ENCODE measurements around the gene ANKRD23. TPM values are rescaled to one million over a fixed set of nuclear protein-coding genes. Genes with fewer than 3 reads are reported as not detected.

The ANKRD23 gene
- total and polyA plus RNA-seq, 2 of the 4 experiments (the other 2 are of a cell fraction): 0.54 to 1.5 TPM

GRCh38 chr2:96830044-96830562, 13.7 kb downstream of the ANKRD23 start:
- no peak for TF ChIP-seq RAD21 (IDR thresholded peaks at IDR 0.05; ENCODE audit: low read length)
- CTCF ChIA-PET: no interaction called here
- Histone ChIP-seq H3K4ac (ENCODE audit: low read depth, low read length) (no peak overlapping the region), H3K27me3 (ENCODE audit: control insufficient read depth, insufficient read depth, low read length) (no peaks in the 10 kb centered on the region), H4K5ac (ENCODE audit: low read depth, low read length) (no peak overlapping the region), H3K36me3 (ENCODE audit: control insufficient read depth, insufficient read depth, low read length) (peaks cover 29% of the 10 kb centered on the region), H2AK9ac (replicated peaks; ENCODE audit: low read depth, low read length, poor library complexity) (no peak overlapping the region), H2BK20ac (ENCODE audit: low read depth, low read length) (no peak overlapping the region), H4K8ac (ENCODE audit: low read depth in 2 of 2, low read length in 2 of 2) (no peak overlapping the region), H2BK120ac (ENCODE audit: low read depth, low read length) (no peak overlapping the region; the same call in 1 of the 2 replicates), H2BK5ac (ENCODE audit: low read depth, low read length, poor library complexity, severe bottlenecking) (no peak overlapping the region), H3K27ac (ENCODE audit: insufficient read depth, low read length) (no peak overlapping the region), H2AFZ (replicated peaks; ENCODE audit: low read length, poor library complexity) (no peak overlapping the region), H3K56ac (ENCODE audit: extremely low read depth, insufficient read depth, low read length) (no peak overlapping the region), H4K91ac (ENCODE audit: insufficient read depth, low read depth, low read length) (no peak overlapping the region), H3K9me3 (ENCODE audit: control insufficient read depth, insufficient read depth, low read length) (no peaks in the 10 kb centered on the region), H3K4me3 (ENCODE audit: insufficient read depth, low read depth, low read length) (no peak overlapping the region), H2AK5ac (ENCODE audit: low read depth, low read length) (no peak overlapping the region), H2BK15ac (ENCODE audit: low read depth, low read length) (no peak overlapping the region), H3K9me1 (ENCODE audit: insufficient read depth, low read length) (peaks cover 11% of the 10 kb centered on the region; the same call in 1 of the 2 replicates), H3K4me2 (ENCODE audit: low read depth, low read length) (no peak overlapping the region), H3K79me1 (ENCODE audit: low read depth in 1 of 2, low read length in 2 of 2) (peaks cover 2 to 5% of the 10 kb centered on the region in 2 experiments; a peak in 2 of 4 replicates), H3K9ac (ENCODE audit: low read depth, low read length) (no peak overlapping the region), H3K18ac (ENCODE audit: low read depth, low read length) (no peak overlapping the region), H4K20me1 (ENCODE audit: insufficient read depth, low read length) (no peaks in the 10 kb centered on the region), H3K14ac (replicated peaks; ENCODE audit: low read depth, low read length) (no peak overlapping the region), H3K23ac (ENCODE audit: low read depth, low read length) (no peak overlapping the region), H3K4me1 (ENCODE audit: control insufficient read depth, insufficient read depth, low read length) (peaks cover 10% of the 10 kb centered on the region; the same call in 1 of the 2 replicates)
- ATAC-seq (ENCODE audit: low read depth): no peak
- in situ Hi-C loops (cut with MboI; ENCODE audit: low sequenced_read_pairs) (no loop called here), intact Hi-C loops (cut with micrococcal nuclease) (no loop called here), dilution Hi-C loops (cut with HindIII; ENCODE audit: low sequenced_read_pairs, unreplicated experiment) (no loop called here)
- 63% methylated on average over 2 of the region's 5 CpGs; no CpG with 5 or more reads in 1 of the 2 experiments for WGBS, 2 experiments (ENCODE audit: extremely low coverage in 2 of 2, insufficient read length in 1 of 2)
- BruUV-seq (replicated peaks): no TSS peak
- POLR2A ChIA-PET (ENCODE audit: unreplicated experiment): interaction anchor here (0.6 kb wide), 1 partner anchor 242 kb away, joined by 9 read pairs; no protein-coding TSS in a partner anchor
- no peak for DNase-seq

Measured in IMR-90 (cell line).